Fibroblast of the aortic adventitia (primary cell): ENCODE measurements around the gene RPS2. TPM values are rescaled to one million over a fixed set of nuclear protein-coding genes. Genes with fewer than 3 reads are reported as not detected.

ENCODE experiments used
- DNase-seq: peaks from one replicate; pipeline ENCODE4 v3.0.0-alpha.2; 2010; ENCODE audit warnings: low read depth
- H3K4me3 ChIP-seq: 2 replicates; pipeline ENCODE4 v1.5.1; 2011; ENCODE audit warnings: low read depth, mild to moderate bottlenecking, control low read depth, low read length, moderate library complexity
- total RNA-seq: library from RNA; depleted of rRNA; stranded (reverse); fragments of >200 nt; gene quantifications from 2 replicates; pipeline ENCODE4 v1.2.3, GENCODE V29; 2012; ENCODE audit warnings: low replicate concordance
- TF ChIP-seq, protein P1 (sequence below): IDR thresholded peaks from 2 replicates; pipeline ENCODE4 v1.5.1; 2011; ENCODE audit warnings: mild to moderate bottlenecking, low read length, control low read depth, inconsistent platforms; ENCODE audit not compliant: insufficient read depth

The RPS2 gene
- total RNA-seq, 1 donor = 1,645 TPM

DNA sequence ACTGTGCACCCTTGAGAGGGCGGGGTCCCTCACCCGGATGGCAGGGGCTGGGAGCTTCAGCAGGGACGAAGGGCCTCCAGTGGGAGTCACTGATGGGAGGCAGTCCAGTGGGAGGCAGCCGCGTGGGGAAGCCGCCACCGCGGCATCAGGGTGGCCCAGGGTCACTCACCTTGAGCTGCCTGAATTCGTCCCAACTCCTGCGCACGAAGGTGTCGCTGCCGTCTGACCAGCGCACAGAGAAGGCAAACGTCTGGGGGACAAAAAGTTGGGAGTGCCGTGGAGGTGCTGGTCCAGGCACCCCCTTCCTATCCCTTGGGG lies 16.1 kb upstream of the RPS2 start:
- no peak for DNase-seq
- TF ChIP-seq, protein P1, sequence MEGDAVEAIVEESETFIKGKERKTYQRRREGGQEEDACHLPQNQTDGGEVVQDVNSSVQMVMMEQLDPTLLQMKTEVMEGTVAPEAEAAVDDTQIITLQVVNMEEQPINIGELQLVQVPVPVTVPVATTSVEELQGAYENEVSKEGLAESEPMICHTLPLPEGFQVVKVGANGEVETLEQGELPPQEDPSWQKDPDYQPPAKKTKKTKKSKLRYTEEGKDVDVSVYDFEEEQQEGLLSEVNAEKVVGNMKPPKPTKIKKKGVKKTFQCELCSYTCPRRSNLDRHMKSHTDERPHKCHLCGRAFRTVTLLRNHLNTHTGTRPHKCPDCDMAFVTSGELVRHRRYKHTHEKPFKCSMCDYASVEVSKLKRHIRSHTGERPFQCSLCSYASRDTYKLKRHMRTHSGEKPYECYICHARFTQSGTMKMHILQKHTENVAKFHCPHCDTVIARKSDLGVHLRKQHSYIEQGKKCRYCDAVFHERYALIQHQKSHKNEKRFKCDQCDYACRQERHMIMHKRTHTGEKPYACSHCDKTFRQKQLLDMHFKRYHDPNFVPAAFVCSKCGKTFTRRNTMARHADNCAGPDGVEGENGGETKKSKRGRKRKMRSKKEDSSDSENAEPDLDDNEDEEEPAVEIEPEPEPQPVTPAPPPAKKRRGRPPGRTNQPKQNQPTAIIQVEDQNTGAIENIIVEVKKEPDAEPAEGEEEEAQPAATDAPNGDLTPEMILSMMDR = no peak

DNA sequence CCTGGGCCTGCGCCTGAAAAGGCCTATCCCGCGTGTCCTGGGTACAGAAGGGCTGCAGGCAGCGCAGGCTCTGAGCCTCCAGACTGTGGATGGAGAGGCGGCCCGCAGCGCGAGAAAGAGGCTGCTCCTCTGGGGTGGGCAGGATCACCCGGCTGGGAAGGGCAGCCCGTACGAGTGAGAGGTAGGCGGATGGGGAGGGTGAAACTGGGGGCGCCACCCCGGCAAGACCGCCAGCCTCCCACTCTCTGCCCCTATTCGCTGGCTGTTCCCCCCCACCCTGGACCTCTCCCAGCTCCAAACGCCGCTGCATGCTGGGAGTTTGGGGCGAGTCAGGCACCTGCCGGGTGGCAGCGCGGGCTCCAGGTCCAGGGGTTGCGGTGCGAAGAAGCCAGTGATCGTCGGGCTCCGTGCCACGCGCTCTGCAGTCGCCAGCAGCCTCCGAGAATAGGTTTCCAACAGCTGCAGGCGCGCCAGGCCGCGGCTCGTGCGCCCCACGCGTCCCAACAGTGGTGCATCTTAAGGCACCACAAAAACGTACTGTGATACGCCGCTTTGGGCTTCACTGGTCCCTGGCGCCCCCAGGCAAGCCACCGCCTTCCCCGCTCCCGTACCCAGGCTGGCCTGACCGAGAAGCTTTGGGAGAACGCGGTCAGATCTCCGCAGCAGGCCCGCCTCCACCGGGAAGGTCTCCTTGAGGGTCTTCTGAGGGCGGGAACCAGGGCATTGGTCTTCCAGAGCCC lies 15.6 kb upstream of the RPS2 start:
- DNase-seq = no peak
- TF ChIP-seq, protein P1 = no peak
- H3K4me3 ChIP-seq = no peak overlapping the region

More for the DNA sequence above, 16.1 kb upstream of the RPS2 start:
- H3K4me3 ChIP-seq = no peak overlapping the region

DNA sequence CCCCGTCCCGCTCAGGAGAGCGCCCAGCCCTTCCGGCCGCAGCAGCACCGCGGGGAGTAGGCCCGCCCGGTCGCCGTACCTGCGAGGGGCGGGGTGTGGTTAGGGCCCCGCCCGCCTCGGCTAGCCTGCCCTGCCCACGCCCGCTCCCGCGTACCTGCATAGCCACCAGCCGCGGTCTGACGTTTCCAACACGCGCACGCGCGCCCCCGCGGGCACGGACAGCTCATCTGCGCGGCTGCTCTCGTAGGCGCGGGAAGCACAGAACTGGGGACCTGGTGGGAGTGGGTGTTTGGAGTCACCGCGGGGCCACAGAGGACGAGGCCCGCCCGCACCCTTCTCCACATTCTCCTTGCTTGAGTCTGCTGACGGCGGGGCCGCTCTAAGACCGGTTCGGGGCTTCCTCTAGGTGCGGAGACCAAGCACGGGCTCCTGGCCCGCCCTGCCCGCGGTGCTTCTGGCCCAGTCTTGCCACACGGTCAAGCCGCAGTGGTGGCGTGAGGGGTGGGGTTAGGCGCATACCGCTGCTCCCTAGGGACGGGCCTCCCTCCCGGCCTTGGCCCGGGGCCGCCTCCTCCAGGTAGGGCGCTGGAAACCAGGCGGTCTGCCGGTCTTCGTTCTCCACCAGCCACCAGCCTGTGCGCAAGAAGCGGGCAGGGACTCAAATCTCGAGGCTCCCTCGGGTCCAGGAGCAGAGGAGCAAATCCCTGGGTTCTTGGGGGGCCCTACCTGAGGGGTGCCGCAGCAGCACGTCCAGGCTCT lies 14.8 kb upstream of the RPS2 start:
- DNase-seq = no peak
- TF ChIP-seq, protein P1 = no peak
- no peak overlapping the region for H3K4me3 ChIP-seq

DNA sequence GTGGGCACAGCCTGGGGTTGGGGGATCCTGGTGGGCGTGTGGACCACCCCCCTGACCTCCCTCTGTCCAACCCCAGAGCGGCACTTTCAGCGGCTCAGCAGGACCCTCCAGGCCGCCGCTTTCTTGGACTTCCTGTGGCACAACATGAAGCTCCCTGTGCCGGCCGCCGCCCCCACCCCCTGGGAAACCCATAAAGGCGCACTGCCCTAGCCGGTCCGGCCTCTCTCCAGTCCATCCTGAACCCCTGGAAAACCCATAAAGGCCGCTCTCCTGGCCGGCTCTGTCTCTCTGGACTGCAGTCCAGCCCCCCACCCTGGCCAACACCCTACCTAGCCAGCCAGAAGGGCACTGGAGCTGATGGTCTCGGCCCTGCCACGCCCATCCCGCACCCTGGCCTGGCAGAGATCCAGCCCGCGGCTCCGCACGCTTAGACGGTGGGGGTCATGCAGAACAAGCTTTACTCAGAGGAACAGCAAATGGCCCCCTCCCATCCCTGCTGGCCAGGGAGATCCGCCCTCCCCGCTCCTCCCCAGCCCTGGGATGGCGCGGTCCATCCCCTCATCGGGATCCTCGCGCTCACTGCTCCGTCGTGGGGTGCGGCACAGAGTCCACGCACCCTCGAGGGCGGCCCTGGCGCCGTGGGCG lies 14.0 kb upstream of the RPS2 start:
- no peak overlapping the region for H3K4me3 ChIP-seq
- TF ChIP-seq, protein P1 = no peak
- DNase-seq = no peak

DNA sequence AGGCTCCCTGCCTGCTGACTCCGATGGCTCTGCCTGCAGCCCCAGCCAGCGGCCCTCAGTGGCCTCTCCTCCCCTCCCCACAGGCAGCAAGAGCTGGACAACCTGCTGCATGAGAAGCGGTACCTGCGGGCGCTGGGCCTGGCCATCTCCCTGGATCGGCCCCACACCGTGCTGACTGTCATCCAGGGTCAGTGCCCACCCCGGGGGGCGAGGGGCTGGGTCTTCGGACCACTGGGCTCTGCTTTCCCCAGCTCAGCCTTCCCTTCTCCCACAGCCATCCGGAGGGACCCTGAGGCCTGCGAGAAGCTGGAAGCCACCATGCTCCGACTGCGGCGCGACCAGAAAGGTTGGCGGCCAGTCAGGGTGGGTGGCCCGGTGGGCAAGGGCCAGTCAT lies 13.2 kb upstream of the RPS2 start:
- DNase-seq = no peak
- H3K4me3 ChIP-seq = no peak overlapping the region
- TF ChIP-seq, protein P1 = no peak

DNA sequence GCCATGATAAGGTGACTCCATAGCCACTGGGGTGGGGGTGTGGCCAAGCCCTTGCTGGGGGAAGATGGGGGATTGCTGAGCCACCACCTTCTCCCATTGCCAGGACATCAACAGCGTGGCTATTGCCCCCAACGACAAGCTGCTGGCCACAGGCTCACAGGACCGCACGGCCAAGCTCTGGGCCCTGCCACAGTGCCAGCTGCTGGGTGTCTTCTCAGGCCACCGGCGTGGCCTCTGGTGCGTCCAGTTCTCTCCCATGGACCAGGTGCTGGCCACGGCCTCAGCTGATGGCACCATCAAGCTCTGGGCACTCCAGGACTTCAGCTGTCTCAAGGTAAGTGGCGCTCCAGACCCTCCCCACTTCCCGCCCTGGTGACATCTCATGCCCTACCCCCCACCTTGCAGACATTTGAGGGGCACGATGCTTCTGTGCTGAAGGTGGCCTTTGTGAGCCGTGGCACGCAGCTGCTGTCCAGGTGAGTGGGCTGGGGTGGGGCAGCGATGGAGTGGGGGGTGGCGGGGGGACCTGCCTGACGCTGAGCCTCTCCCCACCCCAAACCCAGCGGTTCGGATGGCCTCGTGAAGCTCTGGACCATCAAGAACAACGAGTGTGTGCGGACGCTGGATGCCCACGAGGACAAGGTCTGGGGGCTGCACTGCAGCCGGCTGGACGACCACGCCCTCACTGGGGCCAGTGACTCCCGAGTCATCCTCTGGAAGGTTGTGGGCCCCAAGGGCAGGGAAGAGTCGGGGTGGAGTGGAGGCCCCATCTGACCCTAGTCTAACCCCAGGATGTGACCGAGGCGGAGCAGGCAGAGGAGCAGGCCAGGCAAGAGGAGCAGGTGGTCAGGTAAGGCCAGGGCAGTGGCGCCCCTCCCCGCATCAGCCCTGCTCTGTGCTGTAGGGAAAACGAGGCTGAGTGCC lies 12.6 kb upstream of the RPS2 start:
- H3K4me3 ChIP-seq = no peak overlapping the region
- TF ChIP-seq, protein P1 = no peak
- no peak for DNase-seq
